NCI-H510A (cell line): ENCODE results near the gene BOC.

Experiments used
- DNase-seq: peaks from one replicate; lab custom pipeline; 2025; lab: John Stamatoyannopoulos, UW

The BOC gene

DNA sequence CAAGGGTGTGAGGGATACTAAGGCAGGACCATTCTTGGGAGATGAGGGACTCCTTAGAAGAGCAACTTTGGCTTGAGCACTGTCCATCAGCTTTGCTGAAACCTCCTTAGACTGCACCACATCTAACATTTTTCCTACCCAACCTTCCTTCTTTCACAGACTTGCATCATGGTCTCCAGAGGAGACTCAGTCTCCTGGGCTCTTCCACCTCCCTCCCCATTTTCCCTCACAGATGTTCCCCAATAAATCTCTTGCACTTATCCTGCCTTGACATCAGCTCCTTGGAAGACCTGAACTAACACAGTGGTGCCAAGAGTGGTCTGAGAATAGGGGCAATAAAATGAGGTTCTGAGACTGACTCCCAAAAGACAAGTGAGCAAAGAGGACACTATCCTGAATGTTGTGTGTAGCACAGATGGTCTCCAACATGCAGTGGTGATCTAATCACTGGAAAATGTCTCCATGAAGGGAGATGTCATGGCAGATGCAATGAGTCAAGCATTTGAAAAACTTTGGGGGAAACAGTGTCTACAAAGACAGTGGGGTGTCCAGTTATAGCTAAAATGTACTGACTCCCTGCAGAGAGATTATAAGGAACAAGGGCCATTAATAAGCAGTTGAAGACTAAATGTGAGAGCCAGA, 26.0 kb upstream of the BOC start:
- DNase-seq, result no peak

DNA sequence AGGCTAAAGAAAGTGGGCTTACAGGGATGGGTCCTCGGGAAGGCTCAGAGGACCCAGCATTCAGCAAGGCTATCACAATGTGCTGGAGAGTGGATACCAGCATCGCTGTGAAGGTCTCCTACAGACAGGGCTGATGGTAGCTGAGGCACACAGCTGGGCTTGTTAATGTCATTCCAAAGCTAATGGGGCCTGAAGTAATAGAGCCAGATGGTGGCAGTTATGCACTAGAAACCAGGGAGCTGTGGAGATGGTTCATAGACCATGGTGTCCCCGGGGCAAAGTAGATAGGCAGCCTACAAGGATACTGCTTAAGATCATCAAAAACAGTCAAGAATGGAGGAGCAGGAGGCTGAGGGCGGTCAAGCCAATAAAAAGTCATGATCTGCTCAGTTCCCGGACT, 24.8 kb upstream of the BOC start:
- DNase-seq, result no peak

DNA sequence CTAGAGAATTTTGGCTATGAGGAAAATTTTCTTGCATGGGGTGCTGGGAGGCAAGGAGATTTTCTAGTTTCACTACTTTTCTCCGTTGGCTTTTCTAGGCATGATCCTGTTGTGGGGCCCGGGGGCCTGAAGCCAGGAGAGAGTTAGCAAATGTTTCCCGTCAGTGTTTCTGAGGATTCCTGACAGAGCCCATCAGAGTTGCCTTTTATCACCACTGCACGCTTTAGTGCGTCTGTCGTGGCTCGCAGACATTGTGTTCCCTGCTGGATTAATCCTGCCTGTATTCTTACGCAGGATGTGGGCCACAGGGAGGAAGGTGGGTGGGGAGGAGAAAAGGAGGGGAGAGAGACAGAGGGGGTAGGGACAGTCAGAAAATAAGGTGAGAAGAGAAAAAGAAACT, 18.1 kb upstream of the BOC start:
- no peak for DNase-seq

DNA sequence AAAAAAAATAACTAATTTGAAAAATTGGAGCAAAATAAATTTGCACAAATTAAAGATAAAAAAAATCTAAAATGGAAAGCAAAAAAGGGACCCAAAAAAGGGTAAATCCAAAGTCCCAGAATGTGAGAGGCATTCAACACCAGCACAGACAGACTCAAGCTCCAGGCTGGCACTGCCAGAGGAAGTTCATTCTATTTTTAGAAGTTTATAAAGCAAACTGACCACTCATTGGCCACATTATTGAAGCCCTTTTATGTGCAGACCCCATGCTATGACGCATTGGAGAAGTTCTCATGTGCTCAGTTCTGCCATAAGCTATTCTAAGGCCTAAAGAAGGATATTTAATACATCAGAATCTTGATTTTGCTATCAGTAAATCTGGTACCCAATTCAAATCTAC, 17.6 kb upstream of the BOC start:
- DNase-seq, result no peak

DNA sequence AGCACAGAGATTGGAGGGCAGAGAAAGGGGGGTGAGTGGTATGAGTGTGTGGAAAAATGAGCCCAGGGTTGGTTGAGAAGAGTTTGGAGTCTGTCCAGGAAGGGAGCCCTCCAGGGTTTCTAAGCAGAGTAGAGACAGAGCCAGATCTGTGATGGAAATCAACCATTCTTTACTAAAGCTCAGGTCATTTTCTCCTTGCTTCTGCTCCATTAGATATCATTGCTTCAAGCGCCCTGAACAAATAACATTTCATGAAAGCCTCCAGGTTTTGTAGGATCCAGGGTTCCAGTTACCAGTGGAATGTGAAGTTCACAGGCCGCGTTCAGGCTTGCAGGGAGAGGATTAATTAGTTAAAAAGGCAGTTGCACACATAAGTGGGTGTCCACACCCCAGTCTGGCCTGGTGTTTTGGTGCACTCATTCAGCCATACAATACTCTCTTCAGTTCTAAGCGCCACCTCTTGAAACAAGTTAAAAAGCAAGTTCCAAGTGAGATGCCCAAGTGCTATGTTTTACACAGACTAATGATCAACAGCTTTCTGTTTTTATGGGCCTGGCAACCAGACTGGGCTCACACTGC, 16.4 kb upstream of the BOC start:
- no peak for DNase-seq

DNA sequence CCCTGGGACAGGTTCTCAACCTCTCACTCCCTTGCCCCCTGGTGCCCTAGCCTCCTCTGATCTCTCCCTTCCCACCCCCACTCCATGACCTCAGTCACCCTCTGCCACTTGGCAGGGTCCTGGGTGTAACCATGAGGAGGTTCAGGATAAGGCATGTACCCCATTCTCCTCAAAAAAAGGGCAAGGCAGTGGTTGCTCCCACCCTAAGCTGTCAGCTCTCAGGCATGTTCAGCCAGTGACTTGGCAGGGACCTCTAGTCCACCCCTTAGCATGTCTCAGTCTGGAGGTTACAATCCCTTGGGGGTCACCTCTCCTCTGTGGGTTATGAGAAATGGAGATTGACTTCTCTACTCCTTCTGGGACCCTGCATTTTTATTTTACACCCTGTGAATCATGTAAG, 11.0 kb upstream of the BOC start:
- no peak for DNase-seq

DNA sequence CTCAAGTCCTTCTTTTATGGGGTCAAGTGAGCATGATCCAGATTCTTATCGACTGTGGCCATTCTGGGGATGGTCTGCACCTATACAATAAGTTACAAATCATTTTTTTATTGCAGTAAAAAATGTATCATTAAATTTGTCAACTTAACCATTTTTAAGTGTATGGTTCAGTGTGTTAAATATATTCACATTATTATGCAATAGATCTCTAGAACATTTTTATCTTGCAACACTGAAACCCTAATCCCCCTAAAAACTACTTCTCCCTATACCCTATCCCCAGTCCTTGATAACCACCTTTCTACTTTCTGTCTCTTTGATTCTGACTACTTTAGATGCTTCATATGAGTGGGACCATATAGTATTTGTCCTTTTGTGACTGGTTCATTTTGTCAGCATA, 10.4 kb upstream of the BOC start:
- DNase-seq, result no peak

DNA sequence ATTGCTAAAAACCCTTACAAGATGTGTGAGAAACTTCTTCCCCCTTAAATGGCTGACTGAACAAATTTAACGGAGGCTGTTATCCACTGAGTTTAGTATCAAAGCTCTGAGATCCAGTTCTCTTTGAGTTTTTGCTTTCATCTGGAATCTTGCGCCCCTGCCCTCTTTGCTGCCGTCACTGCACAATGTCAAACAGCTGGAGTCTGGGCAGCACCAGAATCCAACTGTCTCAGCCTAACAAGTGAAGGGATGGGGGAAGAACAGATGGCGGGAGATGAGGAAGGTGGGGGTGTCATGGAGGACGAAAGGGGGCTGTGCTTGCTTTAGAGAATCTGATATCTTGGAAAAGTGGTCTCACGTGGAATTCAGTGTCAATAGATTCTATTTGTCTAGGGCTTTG, 7.0 kb upstream of the BOC start:
- DNase-seq, result no peak

DNA sequence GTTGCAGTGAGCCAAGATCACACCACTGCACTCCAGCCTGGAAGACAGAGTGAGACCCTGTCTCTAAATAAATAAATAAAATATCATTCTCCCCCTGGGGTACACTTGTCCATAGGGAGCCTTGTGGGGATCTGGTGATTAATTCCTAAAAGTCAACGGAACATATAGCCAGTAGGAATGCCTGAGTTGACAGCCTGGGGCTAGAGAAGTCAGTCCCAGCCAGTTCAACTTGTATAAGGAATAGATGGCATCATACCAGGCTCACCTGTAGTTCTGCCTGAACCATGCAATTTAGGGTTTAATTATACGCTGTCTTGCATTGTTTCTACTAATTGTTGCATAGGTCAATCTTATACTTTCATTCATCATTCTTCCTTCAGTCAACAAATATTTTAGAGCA, 5.9 kb upstream of the BOC start:
- DNase-seq, result no peak

DNA sequence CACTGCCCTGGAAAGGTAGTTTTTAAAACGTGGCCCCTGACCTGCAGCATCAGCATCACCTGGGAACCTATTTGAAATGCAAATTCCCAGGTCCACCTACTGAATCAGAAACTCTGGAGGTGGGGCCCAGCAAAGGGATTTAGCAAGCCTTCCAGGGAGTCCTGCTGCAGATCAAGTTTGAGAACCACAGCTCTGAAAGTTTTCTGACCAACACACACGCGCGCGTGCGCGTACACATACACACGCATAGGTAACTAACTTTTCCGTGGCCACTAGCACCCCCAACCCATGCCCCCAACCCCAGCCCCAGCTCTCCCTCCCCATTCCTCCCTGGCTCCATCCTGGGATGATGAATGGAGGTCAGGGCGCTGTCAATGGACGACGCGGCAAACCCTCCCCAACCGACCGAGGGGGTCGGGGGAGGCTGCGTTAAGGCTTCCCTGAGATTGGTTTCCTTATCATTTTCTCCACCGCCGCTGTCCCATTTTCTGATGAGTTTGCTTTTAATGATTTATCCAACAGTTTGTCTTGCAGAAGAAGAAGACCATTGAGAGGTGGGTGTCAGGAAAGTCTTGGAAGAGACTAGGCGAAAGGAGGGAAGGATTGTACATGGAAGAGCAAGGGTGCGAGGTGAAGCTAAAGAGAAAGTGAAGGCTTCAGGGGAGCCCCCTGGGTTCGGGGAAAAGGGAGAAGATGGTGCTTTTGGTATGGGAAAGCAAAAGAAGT, 590 bp upstream of the BOC start:
- DNase-seq, result no peak

DNA sequence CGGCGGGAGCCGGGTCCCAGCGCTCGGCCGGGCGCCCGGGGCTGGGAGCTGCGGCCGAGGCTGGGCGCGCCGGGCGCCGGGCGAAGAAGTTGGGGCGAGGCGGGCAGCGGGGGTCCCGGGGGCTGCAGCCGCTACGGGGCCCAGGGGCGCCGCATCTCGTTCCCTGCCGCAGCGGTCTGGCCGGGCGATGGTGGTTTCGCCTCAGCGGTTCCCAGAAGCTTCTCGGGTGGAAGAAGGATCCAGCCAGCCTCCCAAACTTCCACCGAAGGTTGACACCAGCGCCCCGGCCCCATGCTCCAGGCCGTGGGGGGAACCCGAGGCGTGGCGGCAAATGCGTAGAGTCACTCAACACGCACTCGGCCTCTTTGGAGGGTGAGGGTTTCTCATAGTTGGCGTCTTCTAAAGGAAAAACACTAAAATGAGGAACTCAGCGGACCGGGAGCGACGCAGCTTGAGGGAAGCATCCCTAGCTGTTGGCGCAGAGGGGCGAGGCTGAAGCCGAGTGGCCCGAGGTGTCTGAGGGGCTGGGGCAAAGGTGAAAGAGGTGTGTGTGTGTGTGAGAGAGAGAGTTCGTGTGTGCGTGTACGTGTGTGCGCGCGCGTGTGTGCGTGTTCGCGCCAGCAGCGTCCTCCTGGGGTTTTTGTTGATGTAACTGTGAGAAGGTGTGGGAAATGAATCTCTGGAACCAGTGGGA, 940 bp downstream of the BOC start:
- no peak for DNase-seq

DNA sequence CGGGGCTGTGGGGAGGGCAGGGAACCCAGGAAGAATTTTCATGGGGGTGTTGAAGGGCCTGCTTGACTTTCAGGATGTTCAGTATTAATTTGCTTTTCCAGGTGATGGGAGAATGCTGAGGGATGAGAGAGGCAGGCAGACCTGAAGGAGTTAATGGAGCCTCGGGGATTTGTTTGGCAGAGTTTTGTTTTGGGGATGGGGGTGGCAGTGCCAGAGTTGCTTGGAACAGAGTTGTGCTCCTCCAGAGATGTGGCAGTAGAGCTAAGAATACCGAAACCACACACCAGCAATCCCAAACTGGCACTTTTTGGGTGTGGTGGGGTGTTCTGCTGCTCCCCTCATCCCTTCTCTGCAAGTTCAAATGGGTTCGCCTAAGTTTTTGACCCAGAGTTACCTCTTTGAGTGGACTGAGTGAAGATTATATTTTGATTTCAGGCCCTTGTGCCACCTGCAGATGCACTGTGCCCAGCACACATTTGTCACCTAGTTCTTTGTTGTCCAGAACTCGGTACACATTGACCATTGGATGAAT, 1.6 kb downstream of the BOC start:
- no peak for DNase-seq

DNA sequence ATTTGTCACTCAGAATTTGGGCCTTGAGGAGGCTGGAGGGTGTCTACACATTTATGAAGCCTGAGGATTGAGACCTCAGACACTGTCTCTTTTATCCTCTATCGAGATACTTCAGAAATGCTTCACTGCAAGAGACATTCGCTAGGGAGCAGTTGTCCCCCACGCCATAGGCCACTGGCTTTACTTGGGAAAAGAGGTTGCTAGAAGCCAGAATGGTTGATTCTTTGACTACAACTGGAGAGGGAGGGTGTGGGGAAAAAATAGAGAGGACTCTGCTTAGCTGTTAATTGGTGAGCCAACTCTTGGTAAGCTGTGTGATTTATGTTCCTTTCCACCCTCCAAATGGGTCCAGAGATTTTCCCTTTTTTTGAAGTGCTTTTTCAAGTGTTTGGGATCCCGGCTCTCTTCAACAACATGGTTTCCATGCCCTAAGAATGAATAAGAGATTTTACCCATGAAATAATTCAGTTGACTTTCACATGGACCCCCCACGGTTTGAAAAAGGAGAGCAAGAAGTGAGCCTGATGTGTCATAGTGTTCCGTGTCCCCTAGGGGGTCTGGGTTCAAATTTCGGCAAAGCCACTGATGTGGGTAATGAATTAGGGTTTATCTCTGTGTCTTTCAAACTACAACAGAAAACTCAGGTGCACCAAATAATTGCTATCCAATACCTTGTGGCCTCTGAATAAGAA, 2.7 kb downstream of the BOC start:
- no peak for DNase-seq

DNA sequence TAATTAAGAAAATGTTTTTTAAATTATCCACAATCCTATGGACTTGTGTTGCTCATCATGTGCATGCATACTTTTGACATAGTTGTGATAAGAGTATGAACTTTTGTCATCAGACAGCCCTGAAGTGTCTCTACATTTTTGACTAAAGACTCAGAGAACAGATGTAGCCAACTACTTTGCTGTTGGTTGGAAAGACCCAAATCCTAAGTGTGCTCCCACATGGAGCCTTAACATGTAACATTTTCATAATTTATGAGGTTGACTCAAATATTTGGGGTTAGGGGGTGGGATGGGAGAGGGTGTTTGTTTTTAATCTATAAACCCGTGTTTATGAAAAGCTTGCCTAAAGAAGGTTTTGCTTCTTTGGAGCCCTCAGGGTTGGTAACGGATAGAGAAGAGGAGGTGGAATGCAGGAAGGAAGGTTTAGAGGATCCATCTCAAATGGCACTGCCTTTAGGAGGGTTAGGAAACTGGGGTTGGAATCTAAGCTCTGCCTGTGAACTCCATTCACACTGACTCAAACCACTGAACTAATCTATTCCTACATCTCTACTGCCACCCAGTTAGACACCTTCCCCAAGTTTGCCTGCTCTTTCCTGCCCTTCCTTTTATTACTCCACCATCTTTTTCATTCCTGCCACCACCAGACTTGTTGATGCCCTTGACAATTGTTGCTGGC, 3.7 kb downstream of the BOC start:
- DNase-seq, result no peak

DNA sequence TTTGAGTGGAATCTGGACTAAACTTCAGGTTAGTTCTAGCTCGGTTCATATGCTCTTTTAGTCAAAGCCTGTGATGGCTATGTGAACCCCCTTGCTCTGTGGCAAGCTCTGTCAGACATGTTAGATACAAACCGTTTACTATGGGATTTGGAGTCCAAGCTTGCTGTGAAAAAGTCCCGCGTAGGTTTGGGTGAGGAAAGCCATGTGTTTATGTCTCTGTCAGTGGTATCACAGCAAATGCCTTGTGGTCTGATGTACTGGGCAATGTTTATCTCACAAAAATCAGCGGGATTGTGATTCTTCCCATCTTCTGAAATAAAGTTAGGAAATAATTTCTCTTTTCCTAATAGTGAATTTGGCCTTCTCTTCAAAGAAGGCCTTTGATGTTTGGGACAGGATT, 5.0 kb downstream of the BOC start:
- no peak for DNase-seq

DNA sequence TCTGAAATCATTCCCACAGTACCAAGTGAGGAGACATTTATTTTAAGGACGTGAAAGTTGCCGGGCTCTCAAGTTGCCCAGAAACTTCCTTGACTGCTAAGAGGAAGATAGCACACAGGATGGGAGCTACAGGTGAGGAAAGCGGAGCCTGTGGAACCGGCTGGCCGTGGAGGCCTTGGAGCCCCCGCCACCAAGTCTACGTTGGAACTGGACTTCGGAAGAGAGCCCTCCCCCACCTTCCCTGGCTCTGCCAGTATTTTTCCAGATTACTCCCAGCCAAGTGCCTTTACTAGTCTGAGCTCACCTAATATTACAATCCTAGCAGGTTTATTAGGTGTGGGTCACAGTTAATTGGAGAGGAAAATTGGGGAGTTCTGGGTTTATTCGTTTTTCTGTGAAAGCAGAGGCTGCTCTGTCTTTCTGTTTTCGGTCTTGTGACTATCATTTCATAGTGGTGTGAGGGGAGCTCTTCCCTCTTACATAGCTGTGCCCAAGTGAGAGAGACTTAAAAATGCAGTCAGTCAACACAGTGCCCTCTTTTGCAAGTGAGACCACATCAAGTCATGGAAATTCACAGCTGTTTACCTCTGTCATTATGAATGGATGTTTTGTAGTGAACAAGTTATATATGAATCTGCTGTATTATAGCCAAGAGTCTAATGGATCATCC, 6.8 kb downstream of the BOC start:
- DNase-seq, result no peak

DNA sequence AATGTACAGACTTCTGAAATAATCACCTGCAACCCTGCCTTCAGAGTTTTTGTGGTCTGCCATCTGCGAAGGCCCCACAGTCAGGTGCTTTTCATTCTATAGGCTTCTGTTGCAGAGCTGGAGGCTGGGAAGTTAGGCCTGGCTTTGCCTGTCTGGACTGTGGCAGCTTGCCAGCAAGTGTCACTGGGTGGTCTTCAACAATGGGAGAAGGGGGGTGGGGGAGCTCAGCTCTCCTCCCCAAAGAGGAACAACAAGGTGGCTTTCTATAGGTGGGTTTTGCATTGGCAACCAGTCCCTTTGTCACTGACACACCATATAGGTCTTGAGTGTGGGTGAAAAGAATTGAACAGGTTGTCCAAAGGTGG, 7.3 kb downstream of the BOC start:
- no peak for DNase-seq

DNA sequence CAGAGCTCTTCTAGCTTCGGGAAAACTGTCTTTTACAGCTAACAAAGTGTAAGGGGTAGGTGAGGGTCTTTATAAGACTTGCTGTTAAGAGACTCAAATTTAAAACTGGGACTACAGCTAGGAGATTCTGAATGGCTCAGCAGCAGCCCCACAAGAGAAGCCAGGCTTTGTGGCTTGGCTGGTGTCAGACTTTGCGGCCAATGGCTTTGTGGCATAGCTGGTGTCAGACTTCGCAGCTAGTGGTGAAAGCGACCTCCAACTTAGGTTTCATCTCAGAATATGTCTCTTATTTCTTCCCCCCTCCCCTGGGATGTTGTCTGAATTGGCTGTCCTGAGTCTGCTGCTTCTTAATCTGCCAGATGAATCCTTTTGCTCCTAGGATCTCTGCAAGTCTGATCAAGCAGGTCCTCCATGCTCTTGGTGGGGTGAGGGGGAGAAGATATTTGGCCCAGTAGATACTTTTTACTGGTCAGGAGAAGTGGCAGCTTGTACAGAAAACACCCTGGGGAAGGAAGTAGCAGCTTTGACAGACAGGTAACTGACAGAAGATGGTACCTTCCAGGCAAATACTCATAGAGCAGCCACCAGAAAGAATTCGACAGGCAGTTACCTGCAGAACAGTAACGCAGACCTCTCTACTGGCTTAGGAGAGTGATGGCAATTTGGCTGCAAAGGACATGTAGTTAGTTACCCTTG, 8.4 kb downstream of the BOC start:
- DNase-seq, result no peak

DNA sequence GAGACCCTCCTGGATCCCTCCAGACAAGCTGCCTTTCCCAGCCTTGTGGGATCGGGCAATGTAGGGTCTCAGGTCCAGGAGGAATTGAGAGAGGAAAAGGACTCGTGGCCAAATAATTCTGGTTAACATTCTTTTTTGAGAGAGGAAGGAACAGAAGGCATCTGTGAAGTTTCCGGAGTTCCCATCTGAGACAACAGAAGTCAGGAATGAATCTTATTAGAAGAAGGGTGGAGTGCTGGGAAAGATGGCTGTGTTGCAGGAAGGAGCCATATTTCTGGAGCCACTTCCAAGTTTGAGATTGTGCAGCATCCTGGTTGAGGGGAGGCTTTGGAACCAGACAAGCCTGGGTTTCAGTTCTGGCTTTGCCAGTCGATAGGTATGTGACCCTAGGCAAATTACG, 9.4 kb downstream of the BOC start:
- no peak for DNase-seq

DNA sequence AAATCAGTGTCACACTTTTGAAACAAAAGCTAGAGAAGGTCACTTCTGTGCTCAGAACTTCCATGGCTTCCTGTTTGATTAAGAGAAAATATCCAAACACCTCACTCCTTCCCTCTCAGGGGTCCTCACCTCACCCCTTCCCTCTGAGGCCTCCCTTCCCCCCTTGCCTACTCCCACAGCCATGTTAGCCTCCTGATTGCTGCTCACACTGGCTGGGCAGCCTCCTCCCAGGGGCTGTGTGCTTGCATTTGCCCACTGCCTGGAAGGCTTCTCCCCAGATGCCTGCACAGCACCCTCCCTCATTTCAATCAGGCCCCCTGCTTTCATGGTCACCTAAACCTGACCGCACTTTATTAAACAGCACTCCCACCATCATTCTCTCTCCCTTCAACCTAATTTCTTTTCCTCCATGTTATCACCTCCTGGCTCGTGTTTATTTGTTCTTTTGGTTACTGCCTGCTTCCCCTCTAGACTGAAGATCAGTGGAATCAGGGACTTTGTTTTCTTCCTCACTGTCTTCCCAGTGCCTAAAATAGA, 10.4 kb downstream of the BOC start:
- DNase-seq, result no peak
